ENCODE data around the gene TRAPPC4.

The TRAPPC4 gene

DNA sequence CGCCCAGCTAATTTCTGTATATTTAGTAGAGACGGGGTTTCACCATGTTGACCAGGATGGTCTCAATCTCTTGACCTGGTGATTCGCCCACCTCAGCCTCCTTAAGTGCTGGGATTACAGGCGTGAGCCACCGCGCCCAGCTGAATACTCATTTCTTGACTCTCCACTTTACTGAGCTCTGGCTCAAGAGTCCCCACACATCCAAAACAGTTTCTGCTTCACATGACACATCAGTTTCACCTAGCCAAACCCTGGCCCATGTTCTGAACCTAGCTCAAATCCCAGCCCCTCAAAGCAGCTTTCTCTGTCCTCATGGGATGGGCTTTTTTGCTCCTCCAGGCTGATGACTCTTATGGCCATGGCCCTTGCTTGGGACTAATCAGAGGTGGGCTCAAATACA, 28.6 kb downstream of the TRAPPC4 start:
- TF ChIP-seq, protein P1, sequence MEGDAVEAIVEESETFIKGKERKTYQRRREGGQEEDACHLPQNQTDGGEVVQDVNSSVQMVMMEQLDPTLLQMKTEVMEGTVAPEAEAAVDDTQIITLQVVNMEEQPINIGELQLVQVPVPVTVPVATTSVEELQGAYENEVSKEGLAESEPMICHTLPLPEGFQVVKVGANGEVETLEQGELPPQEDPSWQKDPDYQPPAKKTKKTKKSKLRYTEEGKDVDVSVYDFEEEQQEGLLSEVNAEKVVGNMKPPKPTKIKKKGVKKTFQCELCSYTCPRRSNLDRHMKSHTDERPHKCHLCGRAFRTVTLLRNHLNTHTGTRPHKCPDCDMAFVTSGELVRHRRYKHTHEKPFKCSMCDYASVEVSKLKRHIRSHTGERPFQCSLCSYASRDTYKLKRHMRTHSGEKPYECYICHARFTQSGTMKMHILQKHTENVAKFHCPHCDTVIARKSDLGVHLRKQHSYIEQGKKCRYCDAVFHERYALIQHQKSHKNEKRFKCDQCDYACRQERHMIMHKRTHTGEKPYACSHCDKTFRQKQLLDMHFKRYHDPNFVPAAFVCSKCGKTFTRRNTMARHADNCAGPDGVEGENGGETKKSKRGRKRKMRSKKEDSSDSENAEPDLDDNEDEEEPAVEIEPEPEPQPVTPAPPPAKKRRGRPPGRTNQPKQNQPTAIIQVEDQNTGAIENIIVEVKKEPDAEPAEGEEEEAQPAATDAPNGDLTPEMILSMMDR (IDR thresholded peaks at IDR 0.05; ENCODE audit: low read depth, low read length), result no peak
- no peak for DNase-seq (ENCODE audit: low read depth in 2 of 2)
- H3K4me3 ChIP-seq (replicated peaks in 1 of 2; ENCODE audit: low read depth in 2 of 2, low read length in 2 of 2), result no peak overlapping the region

DNA sequence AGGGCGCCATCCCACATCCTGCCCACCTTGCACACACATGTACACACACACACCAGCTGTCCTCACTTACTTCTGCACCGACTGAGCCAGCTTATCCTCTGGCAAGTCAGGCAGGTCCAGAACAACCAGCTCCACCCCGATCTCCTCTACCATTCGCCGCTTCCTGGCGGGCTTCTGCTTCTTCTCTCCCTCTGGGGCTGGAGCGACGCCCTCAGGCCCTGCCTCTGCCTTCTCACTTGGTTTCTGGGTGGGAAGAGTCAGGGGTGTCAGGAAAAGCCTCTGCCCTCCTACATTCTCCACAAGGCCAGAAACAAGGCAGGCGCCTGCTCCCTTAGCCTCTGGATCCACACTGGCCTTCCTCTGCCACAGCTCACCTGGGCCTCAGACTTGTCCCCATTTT, 30.1 kb downstream of the TRAPPC4 start:
- H3K4me3 ChIP-seq (replicated peaks in 1 of 2; ENCODE audit: low read depth in 2 of 2, low read length in 2 of 2), result no peak overlapping the region
- DNase-seq (ENCODE audit: low read depth in 2 of 2), result no peak
- TF ChIP-seq, protein P1 (IDR thresholded peaks at IDR 0.05; ENCODE audit: low read depth, low read length), result no peak

DNA sequence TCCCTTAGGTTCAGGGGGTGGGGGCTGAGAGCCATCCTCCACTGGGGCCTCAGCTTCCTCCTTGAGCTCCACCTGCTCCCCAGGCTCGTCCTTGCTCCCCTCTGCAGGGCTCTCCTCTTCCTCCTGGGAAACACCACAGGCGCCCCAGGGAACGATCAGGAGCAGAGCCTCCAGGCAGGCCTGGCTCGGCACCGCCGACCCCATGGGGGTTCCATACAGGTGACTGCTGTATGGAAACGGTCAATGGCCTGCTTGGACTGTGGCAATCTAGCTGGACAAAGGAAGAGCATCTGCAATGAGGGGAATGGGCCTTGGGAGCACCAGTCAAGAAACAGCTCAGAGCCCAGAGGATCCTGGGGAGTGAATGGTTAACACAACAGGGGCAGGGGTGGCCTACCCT, 30.5 kb downstream of the TRAPPC4 start:
- TF ChIP-seq, protein P1 (IDR thresholded peaks at IDR 0.05; ENCODE audit: low read depth, low read length), result no peak
- DNase-seq (ENCODE audit: low read depth in 2 of 2), result no peak
- no peak overlapping the region for H3K4me3 ChIP-seq (replicated peaks in 1 of 2; ENCODE audit: low read depth in 2 of 2, low read length in 2 of 2)

DNA sequence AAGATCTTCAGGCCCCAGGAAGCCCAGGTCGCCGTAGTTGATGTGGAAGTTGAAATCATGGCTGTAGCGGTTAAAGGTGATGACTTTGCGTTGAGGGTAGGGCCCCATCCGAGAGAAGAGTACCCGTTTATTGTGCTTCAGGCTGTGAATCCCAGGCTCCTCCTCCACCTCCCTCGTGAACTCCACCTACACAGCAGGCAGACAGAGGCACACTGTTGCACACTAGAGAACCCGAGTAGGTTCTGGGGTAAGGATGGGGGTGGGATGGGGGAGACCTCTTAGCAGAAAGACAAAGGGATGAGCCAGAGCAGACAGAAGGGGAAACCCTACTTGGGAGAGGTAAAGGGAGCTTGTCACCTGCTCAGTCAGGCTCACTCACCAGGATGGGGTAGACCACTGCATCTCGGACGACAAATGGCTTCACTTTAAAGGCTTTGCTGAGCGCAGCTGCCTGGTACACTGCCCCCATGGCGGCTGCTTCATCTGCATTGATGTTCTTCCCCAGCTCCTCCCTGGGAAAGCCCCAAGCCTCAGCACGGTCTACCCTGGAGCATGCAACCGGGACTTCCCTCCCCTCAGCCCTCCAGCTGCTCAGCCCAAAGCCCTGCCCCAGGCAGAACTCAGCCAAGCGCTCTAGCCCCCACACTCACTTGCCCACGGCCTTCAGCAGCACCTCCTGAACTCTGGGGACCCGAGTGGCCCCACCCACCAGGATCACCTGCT, 33.0 kb downstream of the TRAPPC4 start:
- DNase-seq (ENCODE audit: low read depth in 2 of 2), result no peak
- TF ChIP-seq, protein P1 (IDR thresholded peaks at IDR 0.05; ENCODE audit: low read depth, low read length), result no peak

DNA sequence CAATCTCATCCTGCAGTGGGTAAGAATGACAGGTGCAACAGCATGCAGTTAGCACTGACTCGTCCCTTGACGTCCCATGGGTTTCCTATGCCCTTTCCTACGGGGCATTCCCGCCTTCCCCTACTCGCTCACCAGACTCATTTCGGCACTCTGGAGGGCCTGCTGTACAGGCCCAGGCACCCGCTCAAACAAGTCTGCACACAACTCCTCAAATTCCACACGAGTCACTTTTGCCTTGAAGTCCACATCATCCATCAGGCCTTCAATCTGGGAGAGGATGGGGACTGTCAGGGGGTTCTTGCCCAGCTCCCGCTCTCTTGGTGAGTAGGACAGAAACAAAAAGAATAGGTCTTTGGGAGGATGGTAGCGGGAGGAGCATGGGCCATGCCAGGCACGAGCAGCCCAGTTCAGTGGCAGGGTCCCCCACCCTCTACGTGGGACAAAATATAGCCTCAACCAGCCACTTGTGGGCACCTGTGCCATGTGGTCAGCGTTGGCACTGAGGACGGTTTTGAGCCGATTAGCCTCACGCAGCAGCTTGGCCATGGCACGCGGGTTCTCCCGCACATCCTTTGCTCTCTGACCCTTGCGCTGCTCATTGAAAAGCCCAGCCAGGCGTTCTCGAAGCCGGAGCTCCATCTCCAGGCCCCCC, 33.7 kb downstream of the TRAPPC4 start:
- DNase-seq (ENCODE audit: low read depth in 2 of 2), result no peak
- H3K4me3 ChIP-seq (replicated peaks in 1 of 2; ENCODE audit: low read depth in 2 of 2, low read length in 2 of 2), result no peak overlapping the region
- TF ChIP-seq, protein P1 (IDR thresholded peaks at IDR 0.05; ENCODE audit: low read depth, low read length), result no peak

More for the DNA sequence above, 33.0 kb downstream of the TRAPPC4 start:
- H3K4me3 ChIP-seq (replicated peaks in 1 of 2; ENCODE audit: low read depth in 2 of 2, low read length in 2 of 2), result no peak overlapping the region

DNA sequence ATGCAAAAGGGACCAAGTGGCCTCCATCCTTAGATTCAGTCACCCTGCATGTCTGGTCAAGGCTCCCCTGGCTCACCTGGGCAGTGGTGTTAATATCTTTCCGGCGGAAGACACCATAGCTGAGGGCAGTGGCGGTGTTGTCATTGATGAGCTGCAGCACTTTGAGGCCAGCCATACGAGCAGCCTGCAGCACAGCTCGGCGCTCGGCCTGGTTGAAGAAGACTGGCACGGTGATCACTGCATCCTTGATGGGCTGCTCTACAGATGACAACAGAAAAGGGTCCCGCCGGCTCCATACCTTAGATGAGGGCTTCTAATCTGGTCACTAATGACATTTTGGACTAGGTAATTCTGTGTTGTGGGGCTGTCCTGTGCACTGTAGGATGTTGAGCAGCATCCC, 35.9 kb downstream of the TRAPPC4 start:
- H3K4me3 ChIP-seq (replicated peaks in 1 of 2; ENCODE audit: low read depth in 2 of 2, low read length in 2 of 2), result no peak overlapping the region
- TF ChIP-seq, protein P1 (IDR thresholded peaks at IDR 0.05; ENCODE audit: low read depth, low read length), result no peak
- no peak for DNase-seq (ENCODE audit: low read depth in 2 of 2)
